ENCODE data around the gene TACR3. TPM values are rescaled to one million over a fixed set of nuclear protein-coding genes. Genes with fewer than 3 reads are reported as not detected.

The TACR3 gene
- total RNA-seq, 1 experiment from 2014 or later, result 0.08 TPM

DNA sequence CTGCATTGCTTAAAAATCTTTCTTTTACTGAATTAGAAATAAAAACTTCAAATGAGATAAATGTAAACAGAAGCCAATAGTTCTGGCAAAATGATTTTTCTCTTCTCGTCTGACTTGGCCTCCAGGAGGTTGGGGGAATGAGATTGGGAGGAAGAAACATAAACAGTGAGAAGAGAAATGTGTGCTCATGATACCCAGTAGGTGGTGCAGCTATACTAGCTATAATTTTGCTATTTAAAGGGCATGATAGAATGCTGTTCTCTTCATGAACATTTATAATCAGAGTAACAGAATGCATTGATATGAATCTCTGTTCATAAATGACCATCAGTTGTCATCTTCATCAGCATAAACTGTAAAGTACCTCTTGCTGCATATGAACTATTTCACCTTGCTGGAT lies 85.5 kb downstream of the TACR3 start:
- in situ Hi-C loops (cut with HindIII; ENCODE audit: low pct_unique_long_range_greater_than_20kb, low sequenced_read_pairs), result no loop called here
- TF ChIP-seq POLR2AphosphoS5 (IDR thresholded peaks at IDR 0.05; ENCODE audit: low read depth, low read length), result no peak
- TF ChIP-seq, protein P1, sequence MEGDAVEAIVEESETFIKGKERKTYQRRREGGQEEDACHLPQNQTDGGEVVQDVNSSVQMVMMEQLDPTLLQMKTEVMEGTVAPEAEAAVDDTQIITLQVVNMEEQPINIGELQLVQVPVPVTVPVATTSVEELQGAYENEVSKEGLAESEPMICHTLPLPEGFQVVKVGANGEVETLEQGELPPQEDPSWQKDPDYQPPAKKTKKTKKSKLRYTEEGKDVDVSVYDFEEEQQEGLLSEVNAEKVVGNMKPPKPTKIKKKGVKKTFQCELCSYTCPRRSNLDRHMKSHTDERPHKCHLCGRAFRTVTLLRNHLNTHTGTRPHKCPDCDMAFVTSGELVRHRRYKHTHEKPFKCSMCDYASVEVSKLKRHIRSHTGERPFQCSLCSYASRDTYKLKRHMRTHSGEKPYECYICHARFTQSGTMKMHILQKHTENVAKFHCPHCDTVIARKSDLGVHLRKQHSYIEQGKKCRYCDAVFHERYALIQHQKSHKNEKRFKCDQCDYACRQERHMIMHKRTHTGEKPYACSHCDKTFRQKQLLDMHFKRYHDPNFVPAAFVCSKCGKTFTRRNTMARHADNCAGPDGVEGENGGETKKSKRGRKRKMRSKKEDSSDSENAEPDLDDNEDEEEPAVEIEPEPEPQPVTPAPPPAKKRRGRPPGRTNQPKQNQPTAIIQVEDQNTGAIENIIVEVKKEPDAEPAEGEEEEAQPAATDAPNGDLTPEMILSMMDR (IDR thresholded peaks at IDR 0.05), result no peak; the same call in 1 of the 2 replicates
- TF ChIP-seq TCF7L2 (IDR thresholded peaks at IDR 0.05; ENCODE audit: low read depth, low read length), result no peak
- TF ChIP-seq, protein P2, sequence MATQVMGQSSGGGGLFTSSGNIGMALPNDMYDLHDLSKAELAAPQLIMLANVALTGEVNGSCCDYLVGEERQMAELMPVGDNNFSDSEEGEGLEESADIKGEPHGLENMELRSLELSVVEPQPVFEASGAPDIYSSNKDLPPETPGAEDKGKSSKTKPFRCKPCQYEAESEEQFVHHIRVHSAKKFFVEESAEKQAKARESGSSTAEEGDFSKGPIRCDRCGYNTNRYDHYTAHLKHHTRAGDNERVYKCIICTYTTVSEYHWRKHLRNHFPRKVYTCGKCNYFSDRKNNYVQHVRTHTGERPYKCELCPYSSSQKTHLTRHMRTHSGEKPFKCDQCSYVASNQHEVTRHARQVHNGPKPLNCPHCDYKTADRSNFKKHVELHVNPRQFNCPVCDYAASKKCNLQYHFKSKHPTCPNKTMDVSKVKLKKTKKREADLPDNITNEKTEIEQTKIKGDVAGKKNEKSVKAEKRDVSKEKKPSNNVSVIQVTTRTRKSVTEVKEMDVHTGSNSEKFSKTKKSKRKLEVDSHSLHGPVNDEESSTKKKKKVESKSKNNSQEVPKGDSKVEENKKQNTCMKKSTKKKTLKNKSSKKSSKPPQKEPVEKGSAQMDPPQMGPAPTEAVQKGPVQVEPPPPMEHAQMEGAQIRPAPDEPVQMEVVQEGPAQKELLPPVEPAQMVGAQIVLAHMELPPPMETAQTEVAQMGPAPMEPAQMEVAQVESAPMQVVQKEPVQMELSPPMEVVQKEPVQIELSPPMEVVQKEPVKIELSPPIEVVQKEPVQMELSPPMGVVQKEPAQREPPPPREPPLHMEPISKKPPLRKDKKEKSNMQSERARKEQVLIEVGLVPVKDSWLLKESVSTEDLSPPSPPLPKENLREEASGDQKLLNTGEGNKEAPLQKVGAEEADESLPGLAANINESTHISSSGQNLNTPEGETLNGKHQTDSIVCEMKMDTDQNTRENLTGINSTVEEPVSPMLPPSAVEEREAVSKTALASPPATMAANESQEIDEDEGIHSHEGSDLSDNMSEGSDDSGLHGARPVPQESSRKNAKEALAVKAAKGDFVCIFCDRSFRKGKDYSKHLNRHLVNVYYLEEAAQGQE (IDR thresholded peaks at IDR 0.05; ENCODE audit: insufficient read depth in 1 of 2, low read depth in 2 of 2, low read length in 1 of 2), result no peak
- TF ChIP-seq SIN3A (IDR thresholded peaks at IDR 0.05; ENCODE audit: borderline replicate concordance, insufficient read depth, low read depth, low read length), result no peak
- Histone ChIP-seq H3K9me3 (ENCODE audit: control insufficient read depth, insufficient read depth, low read depth, low read length) (no peaks in the 10 kb centered on the region), H3K27ac (ENCODE audit: low read length) (no peak overlapping the region), H3K4me1 (ENCODE audit: control insufficient read depth, insufficient read depth, low read length) (no peaks in the 10 kb centered on the region), H3K4me3 (ENCODE audit: low read depth in 2 of 2, low read length in 2 of 2) (no peak overlapping the region), H3K36me3 (ENCODE audit: control insufficient read depth, insufficient read depth, low read length) (no peaks in the 10 kb centered on the region), H3K27me3 (ENCODE audit: control insufficient read depth, insufficient read depth, low read length) (no peaks in the 10 kb centered on the region)
- DNase-seq (ENCODE audit: low read depth, low spot score) (no peak), ATAC-seq (no peak)
- intact Hi-C loops (cut with micrococcal nuclease; ENCODE audit: unreplicated experiment), result loop anchor here (10.0 kb wide), 1 partner anchor 281 kb away; no protein-coding TSS in a partner anchor
- BruUV-seq (replicated peaks), result no TSS peak
- ChIA-PET POLR2A (no interaction called here), CTCF (no interaction called here)

- in situ Hi-C loops (cut with HindIII; ENCODE audit: low pct_unique_long_range_greater_than_20kb, low sequenced_read_pairs) (no loop called here), intact Hi-C loops (cut with micrococcal nuclease; ENCODE audit: unreplicated experiment) (no loop called here)
- H3K27me3 ChIP-seq (ENCODE audit: control insufficient read depth, insufficient read depth, low read length), result no peaks in the 10 kb centered on the region
- no peaks in the 10 kb centered on the region for H3K4me1 ChIP-seq (ENCODE audit: control insufficient read depth, insufficient read depth, low read length)
- no TSS peak for BruUV-seq (replicated peaks)
- DNase-seq (ENCODE audit: low read depth, low spot score), result no peak
- H3K4me3 ChIP-seq (ENCODE audit: low read depth in 2 of 2, low read length in 2 of 2), result no peak overlapping the region
- H3K9me3 ChIP-seq (ENCODE audit: control insufficient read depth, insufficient read depth, low read depth, low read length), result no peaks in the 10 kb centered on the region
- no peak overlapping the region for H3K27ac ChIP-seq (ENCODE audit: low read length)
- CTCF ChIA-PET, result no interaction called here
- POLR2A ChIA-PET, result no interaction called here
- no peak for ATAC-seq
- TF ChIP-seq, protein P1 (IDR thresholded peaks at IDR 0.05), result no peak
- TF ChIP-seq, protein P2 (IDR thresholded peaks at IDR 0.05; ENCODE audit: insufficient read depth in 1 of 2, low read depth in 2 of 2, low read length in 1 of 2), result no peak
- TF ChIP-seq SIN3A (IDR thresholded peaks at IDR 0.05; ENCODE audit: borderline replicate concordance, insufficient read depth, low read depth, low read length) (no peak), POLR2AphosphoS5 (IDR thresholded peaks at IDR 0.05; ENCODE audit: low read depth, low read length) (no peak), TCF7L2 (IDR thresholded peaks at IDR 0.05; ENCODE audit: low read depth, low read length) (no peak)
- H3K36me3 ChIP-seq (ENCODE audit: control insufficient read depth, insufficient read depth, low read length), result no peaks in the 10 kb centered on the region
Measured at GRCh38 chr4:103626296-103626695, 93.5 kb downstream of the TACR3 start.

Data from Panc1 (cell line).